ENCODE results near the gene TNFRSF8. TPM values are rescaled to one million over a fixed set of nuclear protein-coding genes. Genes with fewer than 3 reads are reported as not detected.

Gene TNFRSF8
- total and polyA plus RNA-seq, 2 of the 13 experiments (the other 11 are each of a cell fraction or from before 2014, with no cell fraction given): not detected

DNA sequence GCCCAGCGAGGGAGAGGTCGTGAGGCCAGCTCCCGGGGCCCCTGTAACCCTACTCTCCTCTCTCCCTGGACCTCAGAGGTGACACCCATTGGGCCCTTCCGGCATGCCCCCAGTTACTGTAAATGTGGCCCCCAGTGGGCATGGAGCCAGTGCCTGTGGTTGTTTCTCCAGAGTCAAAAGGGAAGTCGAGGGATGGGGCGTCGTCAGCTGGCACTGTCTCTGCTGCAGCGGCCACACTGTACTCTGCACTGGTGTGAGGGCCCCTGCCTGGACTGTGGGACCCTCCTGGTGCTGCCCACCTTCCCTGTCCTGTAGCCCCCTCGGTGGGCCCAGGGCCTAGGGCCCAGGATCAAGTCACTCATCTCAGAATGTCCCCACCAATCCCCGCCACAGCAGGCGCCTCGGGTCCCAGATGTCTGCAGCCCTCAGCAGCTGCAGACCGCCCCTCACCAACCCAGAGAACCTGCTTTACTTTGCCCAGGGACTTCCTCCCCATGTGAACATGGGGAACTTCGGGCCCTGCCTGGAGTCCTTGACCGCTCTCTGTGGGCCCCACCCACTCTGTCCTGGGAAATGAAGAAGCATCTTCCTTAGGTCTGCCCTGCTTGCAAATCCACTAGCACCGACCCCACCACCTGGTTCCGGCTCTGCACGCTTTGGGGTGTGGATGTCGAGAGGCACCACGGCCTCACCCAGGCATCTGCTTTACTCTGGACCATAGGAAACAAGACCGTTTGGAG is 80.0 kb downstream of the TNFRSF8 start:
- intact Hi-C loops (cut with micrococcal nuclease; ENCODE audit: unreplicated experiment) (no loop called here), in situ Hi-C loops (cut with HindIII; ENCODE audit: extremely low pct_ligation_motif_present, low pct_unique_long_range_greater_than_20kb) (no loop called here)
- CTCF ChIA-PET (ENCODE audit: low intra/inter-chr PET ratio, low total read pairs): no interaction called here
- Histone ChIP-seq H3K4me1 (ENCODE audit: insufficient read depth, low read length) (peaks cover 35% of the 10 kb centered on the region), H3K79me2 (ENCODE audit: insufficient read depth, low read length) (no peaks in the 10 kb centered on the region), H3K27me3 (ENCODE audit: control insufficient read depth in 1 of 2, insufficient read depth in 2 of 2, low read length in 2 of 2) (peaks cover 5 to 53% of the 10 kb centered on the region in 2 experiments; a peak in 4 of 5 replicates), H3K36me3 (replicated peaks in 1 of 2; ENCODE audit: control insufficient read depth in 1 of 2, insufficient read depth in 2 of 2, low read length in 2 of 2) (no peaks in the 10 kb centered on the region), H4K20me1 (ENCODE audit: insufficient read depth, low read length) (no peaks in the 10 kb centered on the region), H3K9ac (ENCODE audit: insufficient read depth, low read depth, low read length) (no peak overlapping the region), H3K9me3 (ENCODE audit: low read length) (no peaks in the 10 kb centered on the region), H3K4me3 (replicated peaks in 1 of 3; ENCODE audit: insufficient read depth in 1 of 3, low read depth in 2 of 3, low read length in 3 of 3) (no peak overlapping the region), H3K27ac (ENCODE audit: extremely low read length, insufficient read depth, low read length) (no peak overlapping the region), H2AFZ (ENCODE audit: low read length) (no peak overlapping the region), H3K4me2 (ENCODE audit: low read depth, low read length) (no peak overlapping the region)
- ATAC-seq (no peak), FAIRE-seq (no peak), DNase-seq (ENCODE audit: low spot score) (no peak)
- POLR2A ChIA-PET: no interaction called here
- no TSS peak for BruUV-seq (replicated peaks)
- WGBS (ENCODE audit: low lambda C conversion rate): 68% methylated on average over 11 of the region's 21 CpGs
- no peak for TF ChIP-seq ZNF614 (CRISPR knock-in tag; IDR thresholded peaks at IDR 0.05; ENCODE audit: borderline replicate concordance)
- TF ChIP-seq NFKB2 (CRISPR knock-in tag; IDR thresholded peaks at IDR 0.05; ENCODE audit: borderline replicate concordance): no peak
- TF ChIP-seq, protein P1, sequence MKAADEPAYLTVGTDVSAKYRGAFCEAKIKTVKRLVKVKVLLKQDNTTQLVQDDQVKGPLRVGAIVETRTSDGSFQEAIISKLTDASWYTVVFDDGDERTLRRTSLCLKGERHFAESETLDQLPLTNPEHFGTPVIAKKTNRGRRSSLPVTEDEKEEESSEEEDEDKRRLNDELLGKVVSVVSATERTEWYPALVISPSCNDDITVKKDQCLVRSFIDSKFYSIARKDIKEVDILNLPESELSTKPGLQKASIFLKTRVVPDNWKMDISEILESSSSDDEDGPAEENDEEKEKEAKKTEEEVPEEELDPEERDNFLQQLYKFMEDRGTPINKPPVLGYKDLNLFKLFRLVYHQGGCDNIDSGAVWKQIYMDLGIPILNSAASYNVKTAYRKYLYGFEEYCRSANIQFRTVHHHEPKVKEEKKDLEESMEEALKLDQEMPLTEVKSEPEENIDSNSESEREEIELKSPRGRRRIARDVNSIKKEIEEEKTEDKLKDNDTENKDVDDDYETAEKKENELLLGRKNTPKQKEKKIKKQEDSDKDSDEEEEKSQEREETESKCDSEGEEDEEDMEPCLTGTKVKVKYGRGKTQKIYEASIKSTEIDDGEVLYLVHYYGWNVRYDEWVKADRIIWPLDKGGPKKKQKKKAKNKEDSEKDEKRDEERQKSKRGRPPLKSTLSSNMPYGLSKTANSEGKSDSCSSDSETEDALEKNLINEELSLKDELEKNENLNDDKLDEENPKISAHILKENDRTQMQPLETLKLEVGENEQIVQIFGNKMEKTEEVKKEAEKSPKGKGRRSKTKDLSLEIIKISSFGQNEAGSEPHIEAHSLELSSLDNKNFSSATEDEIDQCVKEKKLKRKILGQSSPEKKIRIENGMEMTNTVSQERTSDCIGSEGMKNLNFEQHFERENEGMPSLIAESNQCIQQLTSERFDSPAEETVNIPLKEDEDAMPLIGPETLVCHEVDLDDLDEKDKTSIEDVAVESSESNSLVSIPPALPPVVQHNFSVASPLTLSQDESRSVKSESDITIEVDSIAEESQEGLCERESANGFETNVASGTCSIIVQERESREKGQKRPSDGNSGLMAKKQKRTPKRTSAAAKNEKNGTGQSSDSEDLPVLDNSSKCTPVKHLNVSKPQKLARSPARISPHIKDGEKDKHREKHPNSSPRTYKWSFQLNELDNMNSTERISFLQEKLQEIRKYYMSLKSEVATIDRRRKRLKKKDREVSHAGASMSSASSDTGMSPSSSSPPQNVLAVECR (CRISPR knock-in tag; IDR thresholded peaks at IDR 0.05; ENCODE audit: borderline replicate concordance): no peak
- TF ChIP-seq PAF1 (CRISPR knock-in tag; IDR thresholded peaks at IDR 0.05): no peak
- TF ChIP-seq, protein P2, sequence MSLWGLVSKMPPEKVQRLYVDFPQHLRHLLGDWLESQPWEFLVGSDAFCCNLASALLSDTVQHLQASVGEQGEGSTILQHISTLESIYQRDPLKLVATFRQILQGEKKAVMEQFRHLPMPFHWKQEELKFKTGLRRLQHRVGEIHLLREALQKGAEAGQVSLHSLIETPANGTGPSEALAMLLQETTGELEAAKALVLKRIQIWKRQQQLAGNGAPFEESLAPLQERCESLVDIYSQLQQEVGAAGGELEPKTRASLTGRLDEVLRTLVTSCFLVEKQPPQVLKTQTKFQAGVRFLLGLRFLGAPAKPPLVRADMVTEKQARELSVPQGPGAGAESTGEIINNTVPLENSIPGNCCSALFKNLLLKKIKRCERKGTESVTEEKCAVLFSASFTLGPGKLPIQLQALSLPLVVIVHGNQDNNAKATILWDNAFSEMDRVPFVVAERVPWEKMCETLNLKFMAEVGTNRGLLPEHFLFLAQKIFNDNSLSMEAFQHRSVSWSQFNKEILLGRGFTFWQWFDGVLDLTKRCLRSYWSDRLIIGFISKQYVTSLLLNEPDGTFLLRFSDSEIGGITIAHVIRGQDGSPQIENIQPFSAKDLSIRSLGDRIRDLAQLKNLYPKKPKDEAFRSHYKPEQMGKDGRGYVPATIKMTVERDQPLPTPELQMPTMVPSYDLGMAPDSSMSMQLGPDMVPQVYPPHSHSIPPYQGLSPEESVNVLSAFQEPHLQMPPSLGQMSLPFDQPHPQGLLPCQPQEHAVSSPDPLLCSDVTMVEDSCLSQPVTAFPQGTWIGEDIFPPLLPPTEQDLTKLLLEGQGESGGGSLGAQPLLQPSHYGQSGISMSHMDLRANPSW (CRISPR knock-in tag; IDR thresholded peaks at IDR 0.05; ENCODE audit: borderline replicate concordance): no peak
- TF ChIP-seq, protein P3, sequence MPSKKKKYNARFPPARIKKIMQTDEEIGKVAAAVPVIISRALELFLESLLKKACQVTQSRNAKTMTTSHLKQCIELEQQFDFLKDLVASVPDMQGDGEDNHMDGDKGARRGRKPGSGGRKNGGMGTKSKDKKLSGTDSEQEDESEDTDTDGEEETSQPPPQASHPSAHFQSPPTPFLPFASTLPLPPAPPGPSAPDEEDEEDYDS (CRISPR knock-in tag; IDR thresholded peaks at IDR 0.05): no peak
- no peak for TF ChIP-seq YY1 (IDR thresholded peaks at IDR 0.05; ENCODE audit: insufficient read depth, insufficient replicate concordance, low read depth, low read length)
- no peak for TF ChIP-seq ZNF546 (CRISPR knock-in tag; conservative IDR thresholded peaks at IDR 0.05)
- no peak for TF ChIP-seq CBFB (CRISPR knock-in tag; IDR thresholded peaks at IDR 0.05)
- no peak for TF ChIP-seq ZNF556 (CRISPR knock-in tag; IDR thresholded peaks at IDR 0.05; ENCODE audit: borderline replicate concordance)
- TF ChIP-seq GABPA (IDR thresholded peaks at IDR 0.05; ENCODE audit: low read depth, low read length): no peak
- no peak for TF ChIP-seq GABPA (CRISPR knock-in tag; IDR thresholded peaks at IDR 0.05; ENCODE audit: low read depth)
- no peak for TF ChIP-seq MAF1 (CRISPR knock-in tag; IDR thresholded peaks at IDR 0.05; ENCODE audit: borderline replicate concordance)
- no peak for TF ChIP-seq GATA4 (IDR thresholded peaks at IDR 0.05; ENCODE audit: borderline replicate concordance, low read depth)
- TF ChIP-seq RARG (CRISPR knock-in tag; IDR thresholded peaks at IDR 0.05; ENCODE audit: low read depth): no peak
- TF ChIP-seq ZNF670 (CRISPR knock-in tag; IDR thresholded peaks at IDR 0.05; ENCODE audit: borderline replicate concordance): no peak
- no peak for TF ChIP-seq MIER2 (CRISPR knock-in tag; IDR thresholded peaks at IDR 0.05)
- TF ChIP-seq PHF21A (CRISPR knock-in tag; IDR thresholded peaks at IDR 0.05): no peak
